Activated CD8-positive, alpha-beta memory T cell treated with anti-CD3 and anti-CD28 coated beads, Interleukin-2, amount 50 U/mL, for 24 hours (primary cell): ENCODE results near the gene SCAMP2.

Experiments
- DNase-seq: peaks from one replicate; pipeline ENCODE4 v3.0.0-alpha.2; 2020; ENCODE audit errors: extremely low read depth

SCAMP2 gene

DNA sequence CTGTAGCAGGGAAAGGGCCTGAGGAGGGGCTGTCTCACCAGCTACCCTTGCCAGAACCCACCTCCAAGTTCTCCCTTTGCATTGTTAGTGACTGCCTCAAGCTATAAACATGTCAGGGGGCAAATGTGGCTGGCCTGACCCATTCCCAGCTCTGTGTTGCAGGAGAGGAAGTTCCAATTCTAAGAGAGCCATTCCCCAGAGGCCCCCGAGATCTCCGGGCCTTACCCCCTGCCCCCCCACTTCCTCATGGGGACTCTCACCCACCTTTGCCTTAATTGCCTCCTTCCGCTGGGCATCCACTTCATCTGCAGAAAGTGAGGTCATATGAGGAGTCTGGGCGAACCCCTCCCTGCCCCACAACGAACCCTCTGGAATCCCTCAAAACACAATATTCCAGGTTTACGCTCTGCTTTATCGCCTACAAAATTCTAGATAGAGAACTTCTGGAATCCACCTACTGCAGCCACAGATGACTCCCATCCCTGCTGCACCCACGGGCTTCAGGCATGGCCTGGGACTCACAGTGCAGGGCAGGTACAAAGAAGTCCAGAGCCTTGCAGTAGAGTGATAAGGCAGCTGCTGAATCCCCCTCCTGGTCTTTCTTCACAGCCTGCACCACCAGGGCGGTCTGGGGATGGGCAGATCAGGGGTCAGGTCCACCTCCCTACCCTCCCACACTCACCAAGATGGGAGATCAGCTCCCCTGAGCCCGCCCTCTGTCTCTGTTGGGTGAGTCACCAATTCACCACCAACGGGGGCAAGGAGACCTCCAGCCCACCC is 34.2 kb downstream of the SCAMP2 start:
- no peak for DNase-seq

DNA sequence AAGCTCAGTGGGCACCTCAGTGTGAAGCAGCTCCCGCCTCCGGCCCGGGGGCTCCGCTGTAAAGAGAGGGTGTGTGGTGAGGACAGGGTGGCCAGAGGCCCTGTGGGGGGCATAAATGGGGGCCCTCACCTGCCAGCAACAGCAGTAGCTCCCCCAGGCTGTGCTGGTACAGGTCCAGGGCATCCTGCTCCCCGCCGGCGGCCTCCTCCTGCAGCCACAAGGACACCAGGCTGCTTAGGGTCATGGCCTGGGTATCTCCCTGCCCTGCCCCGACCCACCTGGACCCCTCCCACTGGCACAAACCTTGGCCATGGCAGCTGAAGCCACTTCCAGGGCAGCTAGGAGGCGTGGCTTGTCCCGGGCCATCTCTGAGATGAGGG is 35.0 kb downstream of the SCAMP2 start:
- no peak for DNase-seq

DNA sequence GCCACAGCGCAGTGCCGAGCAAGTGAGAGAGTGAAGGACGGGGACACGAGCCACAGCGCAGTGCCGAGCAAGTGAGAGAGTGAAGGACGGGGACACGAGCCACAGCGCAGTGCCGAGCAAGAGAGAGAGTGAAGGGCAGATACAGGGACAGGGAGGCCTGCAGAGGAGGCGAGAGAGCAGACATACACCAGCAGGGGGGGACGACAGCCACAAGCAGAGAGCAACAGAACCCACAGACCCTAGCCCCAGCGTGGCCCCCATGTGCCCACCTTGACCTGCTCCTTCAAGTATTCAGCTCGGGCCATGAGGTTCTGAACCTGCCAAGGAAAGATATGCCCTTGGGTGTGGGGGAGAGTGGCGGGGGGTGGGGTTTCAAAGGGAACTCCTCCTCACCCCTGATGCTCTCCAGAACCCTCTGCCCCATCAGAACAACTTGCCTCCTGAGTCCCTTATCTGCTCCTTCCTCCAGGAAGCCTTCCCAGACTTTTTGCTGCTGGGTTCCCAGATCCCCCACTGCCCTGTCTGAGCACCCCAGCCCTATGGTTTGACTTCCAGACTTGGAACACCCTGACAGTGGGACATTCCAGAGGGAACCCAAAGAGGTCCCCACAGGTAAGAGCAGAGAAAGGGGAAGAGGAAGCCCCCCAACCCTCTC is 35.6 kb downstream of the SCAMP2 start:
- DNase-seq: no peak

DNA sequence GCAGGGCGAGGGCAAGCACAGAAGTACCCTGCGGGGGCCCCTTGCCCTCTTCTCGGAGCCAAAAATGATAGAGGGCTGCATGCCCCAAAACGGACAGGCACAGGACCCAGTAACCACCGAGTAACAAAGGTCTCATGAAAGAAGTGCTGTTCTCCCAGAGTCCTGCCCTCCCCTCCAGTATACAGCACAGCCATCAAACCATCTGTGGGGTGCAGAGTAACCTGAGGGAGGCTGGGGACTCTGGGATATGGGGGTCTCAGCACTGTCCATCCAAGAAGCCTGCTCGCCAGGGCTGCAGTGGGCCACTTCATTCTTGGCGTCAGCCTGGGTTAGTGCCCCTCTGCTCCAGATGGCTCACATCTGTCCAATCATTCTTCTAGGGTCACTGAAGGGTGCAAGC is 36.3 kb downstream of the SCAMP2 start:
- DNase-seq: no peak

DNA sequence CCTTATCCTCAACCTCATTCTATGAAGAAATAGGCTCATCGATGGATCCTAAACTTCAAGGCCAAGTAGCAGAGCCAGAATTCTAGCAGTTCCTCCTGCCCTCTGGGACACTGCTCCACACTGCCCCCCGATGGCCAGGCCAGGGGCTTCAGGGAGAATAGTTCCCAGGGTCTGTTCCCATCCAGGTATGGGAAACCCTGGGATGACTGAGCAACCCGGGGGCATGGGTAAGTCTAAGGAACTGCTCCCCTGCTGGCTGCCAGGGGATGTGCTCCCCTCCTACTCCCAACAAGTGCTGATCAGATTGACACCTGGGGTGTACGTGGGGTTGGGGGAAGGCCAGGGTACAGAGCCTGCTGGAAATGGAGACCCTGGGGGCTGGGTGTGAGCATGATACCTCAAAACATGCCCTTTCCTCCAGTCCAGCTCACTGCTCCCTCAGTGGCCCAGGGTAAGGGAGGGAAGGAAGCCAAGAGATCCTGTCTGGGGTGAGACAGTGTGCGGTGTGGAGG is 37.8 kb downstream of the SCAMP2 start:
- no peak for DNase-seq

DNA sequence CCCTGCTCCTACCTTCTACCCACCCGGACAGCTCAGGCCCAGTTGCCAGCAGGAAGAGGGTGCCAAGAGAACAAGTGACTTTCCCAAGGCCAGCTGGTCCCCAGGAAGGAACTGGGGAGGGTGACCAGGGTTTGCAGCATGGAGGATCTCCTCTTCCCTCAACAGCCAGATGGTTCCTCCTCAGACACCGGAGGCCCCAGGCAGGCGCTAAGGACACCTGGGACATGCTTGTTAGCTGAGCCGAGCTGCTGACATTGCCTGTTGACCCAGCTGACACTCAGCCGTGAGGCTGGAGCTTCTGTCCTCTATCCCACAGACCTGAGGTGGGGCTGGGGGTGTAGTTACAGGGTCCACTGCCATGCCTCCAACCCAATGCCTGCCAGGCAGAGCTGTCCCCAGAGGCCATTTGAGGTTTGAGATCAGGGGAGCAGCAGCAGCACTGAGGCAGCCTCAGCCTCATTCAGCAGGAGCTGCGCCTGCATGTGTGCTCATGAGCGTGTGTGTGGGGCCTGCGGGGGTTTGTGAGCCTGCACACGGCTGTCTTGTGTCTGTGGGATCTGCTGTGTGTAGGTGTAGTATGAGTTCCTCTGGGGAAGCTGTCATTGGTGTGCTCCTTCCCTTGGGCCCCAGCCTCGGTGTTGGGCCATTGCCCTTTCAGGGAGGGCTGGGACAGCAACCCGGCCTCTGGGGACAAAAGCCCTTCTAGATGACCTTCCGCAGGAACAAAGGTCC is 39.6 kb downstream of the SCAMP2 start:
- DNase-seq: no peak

DNA sequence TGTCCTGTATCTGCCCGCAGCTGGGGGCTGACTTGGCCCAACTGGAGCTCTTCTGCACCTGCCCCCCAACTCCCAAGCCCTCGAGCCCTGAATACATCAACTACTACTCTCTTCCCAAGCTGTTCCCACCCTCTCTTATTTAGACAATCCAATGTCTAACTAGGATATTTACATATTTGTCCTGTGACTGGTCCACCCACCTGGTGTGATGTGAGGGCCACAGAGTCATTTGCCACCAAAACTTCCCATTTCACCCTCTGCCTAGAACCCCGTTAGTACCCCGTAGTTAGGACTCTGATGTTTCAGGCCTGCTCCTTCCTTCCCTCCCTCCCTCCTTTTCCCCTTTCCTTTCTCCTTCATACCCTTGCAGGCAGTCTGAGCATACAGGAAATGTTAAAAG is 40.3 kb downstream of the SCAMP2 start:
- no peak for DNase-seq

DNA sequence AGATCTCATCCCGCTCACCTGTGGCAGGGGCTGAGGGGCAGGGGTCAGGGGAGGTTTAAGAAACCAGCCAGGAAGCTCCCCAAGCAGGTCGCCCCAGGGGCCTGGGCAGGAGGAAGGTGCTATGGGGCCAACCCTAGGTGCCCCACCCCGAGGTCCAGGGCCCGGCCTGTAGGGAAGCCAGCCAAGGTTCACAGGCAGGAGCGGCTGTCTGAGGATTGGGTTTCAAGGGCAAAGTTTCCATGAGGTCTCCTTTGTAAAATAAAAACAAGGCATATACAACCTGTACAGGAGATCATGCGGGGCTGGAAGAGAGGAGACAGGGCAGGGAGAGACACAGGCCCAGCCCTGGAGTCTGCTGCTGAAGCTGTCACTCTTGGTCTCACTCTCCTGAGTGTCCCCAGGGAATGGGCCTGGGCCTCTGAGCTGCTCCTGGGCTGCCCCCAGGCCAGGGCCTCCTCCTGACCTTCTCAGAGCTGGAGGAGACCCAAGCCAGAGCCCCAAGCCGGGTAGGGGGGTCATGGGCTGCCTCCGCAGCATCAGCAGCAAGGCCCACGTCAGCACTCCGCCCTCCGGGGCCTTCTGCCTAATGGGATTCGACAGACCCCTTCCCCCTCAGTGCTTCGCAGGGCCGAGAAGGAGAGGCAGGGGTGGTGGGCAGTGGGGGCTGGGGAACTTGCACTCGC is 41.2 kb downstream of the SCAMP2 start:
- DNase-seq: no peak

DNA sequence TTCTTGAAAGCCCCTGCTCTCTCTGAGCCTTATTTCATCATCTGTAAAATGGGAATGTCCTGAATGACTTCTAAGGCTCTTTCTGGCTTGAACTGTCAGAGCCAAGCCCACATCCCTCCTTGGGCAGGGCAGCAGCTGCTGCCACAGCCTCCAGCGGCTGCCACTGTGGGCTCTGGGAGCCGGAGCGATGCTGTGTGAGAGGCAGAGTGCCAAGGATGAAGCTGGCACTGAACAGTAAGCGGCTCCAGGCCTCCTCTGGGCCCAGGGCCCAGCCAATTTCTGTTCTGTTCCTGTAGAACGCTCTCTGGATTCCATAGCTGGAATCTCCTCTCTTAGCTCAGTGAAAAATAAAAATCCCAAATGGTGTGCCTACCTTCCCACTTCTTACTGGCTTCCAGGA is 42.3 kb downstream of the SCAMP2 start:
- no peak for DNase-seq

DNA sequence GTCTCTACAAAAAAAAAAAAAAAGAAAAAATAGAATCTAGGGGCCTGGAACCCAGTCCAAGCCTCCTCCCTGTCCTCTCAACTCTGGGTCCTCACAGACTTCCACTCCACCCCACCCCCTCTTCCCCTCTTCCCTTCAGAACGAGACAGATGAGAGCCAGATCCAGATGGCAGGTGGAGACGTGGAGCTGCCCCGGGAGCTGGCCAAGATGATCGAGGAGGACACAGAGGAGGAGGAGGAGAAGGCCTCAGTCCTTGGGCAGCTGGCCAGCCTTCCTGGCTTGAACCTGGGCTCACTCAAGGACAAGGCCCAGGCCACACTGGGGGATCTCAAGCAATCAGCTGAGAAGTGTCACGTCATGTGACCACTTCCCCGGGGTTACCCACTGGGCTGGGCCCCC is 43.2 kb downstream of the SCAMP2 start:
- no peak for DNase-seq

DNA sequence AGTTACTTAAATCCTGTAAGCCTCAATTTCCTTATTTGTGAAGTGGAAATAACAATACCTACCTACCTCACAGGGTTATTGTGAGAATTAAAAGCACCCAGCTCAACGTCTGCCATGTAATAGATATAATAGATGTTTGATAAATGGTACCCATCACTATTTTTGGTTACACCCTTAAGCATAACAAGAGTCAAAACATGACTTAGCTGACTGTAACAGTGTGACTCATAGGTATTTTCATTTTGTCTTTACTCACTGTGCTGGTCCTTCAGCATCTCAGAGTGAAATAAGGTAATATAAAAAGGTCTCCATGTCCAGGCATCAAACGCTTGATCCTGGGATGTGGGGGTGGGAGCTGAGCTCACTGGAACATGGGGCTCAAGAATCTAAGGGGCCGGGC is 43.7 kb downstream of the SCAMP2 start:
- no peak for DNase-seq

DNA sequence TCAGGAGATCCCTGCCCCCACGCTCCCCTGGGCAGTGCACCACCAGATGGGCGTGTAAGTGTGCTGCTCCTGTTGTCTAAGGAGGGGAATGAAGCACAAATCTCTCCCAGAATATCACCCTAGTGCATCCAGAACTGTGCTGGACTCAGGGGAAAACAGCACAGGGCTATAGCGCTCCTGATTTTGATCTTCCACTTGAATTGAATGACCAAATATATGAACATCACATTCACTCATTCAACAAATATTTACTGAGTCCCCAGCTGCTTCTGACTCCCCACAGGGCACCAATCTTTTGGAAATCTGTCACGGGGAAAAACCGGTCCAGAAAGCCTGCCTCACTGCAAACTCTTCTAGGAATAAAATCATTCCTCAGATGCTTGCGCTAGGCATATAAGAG is 44.3 kb downstream of the SCAMP2 start:
- DNase-seq: no peak

DNA sequence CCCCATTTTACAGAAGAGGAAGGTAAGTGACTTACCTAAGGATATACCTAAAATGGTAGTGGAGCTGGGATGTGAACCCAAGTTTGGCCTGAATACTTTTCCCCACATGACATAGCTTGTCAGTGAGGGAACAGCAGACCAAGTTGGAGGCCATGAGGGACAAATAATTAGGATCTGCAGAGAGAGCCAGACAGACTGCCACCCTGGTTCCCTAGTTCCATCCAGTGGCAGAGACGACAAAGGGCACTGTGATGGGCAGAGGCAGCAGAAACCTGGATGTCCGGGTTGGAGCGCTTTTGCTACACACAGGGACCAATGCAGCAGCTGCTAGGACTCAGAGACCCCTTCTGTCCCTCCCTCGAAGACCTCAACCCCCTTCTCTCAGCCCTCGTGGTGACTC is 45.6 kb downstream of the SCAMP2 start:
- DNase-seq: no peak

DNA sequence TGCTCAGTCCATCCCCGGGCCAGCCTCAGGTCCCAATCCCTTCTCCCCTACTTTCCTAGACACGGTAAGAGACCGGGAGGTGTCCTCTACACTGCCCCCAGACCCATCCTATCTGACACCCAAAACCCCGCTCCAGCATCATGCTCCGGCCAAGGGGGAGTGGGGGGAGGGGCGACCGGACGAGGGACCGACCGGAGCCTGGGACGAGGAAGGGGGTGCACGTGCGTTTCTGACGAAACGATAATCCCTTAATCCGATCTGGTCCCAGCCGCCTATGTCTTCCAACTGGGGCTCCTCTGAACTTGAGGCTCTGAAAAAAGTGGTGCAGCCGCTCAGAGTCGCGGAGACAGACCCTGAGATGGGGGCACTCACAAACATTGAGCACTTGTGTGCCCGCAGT is 46.2 kb downstream of the SCAMP2 start:
- no peak for DNase-seq

DNA sequence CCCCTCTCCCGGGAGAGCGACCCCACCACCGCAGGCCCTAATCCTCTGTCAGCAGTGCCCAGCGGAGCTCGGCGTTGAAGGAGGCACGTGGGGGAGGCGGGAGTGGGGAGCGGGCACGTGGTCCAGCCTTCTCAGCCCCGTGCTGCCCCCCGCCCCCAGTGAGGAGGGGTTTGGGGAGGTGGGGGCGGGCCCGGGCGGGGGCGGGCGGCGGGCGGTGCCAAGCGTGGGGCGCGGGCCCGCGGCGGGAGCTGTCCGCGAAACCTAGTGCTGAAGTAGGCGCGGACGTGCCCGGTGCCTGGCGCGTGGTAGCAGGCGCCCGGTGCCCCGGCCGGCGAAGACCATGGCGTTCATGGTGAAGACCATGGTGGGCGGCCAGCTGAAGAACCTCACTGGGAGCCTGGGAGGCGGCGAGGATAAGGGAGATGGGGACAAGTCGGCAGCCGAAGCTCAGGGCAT is 46.8 kb downstream of the SCAMP2 start, which contains the start of gene CPLX3:
TSS of gene CPLX3 (plus strand) at position 264 of the 456 bp plus-strand sequence. CDS start at position 341, 77 bp downstream.
- no peak for DNase-seq

DNA sequence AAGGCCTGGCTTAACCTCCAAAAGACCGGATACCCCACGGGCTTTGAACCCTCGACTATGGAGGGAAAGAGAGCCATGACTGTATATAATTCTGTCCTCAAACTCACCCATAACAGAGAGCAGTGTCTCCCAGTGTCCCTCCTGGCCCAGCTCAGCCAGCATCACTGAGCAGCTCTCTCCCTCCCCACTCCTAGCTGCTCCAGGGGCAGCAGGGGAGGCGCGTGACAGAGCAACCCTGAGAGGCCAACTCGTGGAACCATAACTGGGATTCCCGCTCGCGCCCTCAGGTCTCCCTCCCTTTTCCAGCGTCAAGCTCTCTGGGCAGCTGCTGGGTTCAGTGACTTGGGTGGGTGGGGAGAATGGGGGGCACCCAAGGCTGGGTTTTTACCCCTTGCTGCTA is 47.3 kb downstream of the SCAMP2 start:
- no peak for DNase-seq

DNA sequence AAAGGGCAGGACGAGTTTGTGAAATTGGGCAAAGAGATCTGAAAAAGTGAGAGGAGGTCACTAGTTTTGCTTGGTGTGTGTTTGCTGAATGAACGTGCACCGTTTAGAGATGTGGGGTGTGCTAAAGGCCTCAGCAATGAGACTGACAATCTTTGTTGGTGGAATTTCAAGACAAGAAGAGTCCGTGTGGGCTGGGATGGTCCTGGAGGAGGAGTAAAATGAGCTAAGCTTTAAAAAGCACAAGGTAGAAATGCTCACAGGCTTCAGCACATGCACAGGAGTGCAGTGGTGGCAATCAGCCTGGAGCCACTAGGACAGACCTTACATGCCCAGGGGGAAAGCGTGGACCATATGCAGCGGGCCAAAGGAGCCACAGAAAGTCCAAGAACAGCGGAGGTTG is 48.2 kb downstream of the SCAMP2 start:
- DNase-seq: no peak

DNA sequence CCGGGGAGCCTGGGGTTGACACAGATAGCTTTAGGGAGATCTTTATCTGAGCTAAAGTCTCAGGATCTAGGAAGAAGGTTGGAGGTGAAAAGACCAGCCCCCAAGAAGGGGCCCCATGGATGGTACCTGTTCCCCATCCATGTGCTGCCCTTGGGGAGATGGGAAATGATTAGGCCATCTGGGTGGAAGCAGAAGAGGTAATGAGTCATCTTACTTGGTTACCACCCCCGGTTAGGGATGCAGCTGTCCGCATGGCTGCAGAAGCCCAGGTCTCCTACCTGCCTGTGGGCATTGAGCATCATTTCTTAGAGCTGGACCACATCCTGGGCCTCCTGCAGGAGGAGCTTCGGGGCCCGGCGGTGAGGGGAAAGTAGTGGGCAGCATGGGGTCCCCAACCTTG is 49.8 kb downstream of the SCAMP2 start:
- no peak for DNase-seq

DNA sequence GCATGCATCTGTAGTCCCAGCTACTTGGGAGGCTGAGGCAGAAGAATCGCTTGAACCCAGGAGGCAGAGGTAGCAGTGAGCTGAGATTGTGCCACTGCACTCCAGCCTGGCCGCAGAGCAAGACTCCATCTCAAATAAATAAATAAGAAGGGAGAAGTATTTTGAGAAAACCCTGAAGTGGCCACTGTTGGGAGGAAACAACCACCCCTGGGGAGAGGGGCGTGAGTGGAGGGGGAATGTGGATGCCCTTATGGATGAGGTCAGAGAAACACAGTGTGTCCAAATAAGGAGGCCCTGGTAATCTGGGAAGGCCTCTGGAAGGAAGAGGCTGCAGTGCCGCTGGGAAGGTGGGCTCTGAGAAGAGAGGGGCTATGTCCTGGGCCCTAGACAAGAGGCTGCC is 50.9 kb downstream of the SCAMP2 start:
- no peak for DNase-seq

DNA sequence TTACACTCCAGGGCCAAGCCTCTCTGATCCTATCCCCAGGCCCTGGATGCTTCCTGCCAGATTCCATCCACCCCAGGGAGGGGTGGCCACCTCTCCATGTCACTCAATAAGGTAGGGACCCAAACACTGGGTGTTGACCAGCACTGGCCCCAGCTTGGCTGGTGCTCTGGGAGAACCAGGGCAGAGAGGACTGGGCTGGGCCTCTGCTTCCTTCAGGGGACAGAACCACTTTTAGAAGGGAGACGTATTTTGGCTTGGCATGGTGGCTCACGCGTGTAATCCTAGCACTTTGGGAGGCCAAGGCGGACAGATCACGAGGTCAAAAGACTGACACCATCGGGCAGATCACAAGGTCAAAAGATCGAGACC is 51.4 kb downstream of the SCAMP2 start:
- no peak for DNase-seq

DNA sequence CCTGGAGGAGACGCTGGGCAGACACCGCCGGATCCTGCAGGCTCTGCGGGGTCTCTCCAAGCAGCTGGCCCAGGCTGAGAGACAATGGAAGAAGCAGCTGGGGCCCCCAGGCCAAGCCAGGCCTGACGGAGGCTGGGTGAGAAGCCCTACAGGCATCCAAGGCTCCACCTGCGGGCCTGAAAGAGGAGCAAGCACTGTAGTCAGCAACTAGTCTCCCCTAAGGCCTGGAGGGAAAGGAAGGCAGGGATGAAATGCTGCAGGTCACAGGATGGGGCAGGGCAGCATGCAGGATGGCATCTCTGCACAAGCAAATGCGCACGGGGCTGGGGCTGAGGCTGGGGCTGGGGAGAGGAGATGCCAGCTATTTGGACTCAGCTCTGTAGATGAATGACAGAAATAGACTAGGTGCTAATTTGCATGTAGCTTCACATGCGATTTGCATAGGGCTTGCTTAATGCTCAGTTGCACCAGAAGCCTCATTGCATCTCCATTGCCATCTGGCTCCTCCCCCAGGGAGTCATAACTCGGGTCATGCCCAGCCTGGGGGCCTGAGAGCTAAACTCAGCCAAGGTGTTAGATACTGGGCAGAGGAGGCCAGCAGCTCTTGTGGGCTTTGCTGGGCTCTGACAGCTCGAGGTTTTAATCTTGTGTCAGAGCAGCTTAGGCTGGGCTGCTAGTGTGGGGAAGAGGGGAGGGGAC is 51.9 kb downstream of the SCAMP2 start:
- no peak for DNase-seq
